Right lung (tissue), 5 donors: ENCODE results near the gene SLC25A52. TPM values are rescaled to one million over a fixed set of nuclear protein-coding genes. Genes with fewer than 3 reads are reported as not detected.
"Not testable (repeated sequence)": the region's sequence is repeated elsewhere in the genome, so short reads cannot be mapped to it uniquely, and the experiment has no call there.

ENCODE experiments used
- DNase-seq, 2 donors: peaks; one replicate each; pipeline ENCODE4 v3.0.0-alpha.2; 2013
- polyA plus RNA-seq, 5 donors: library from polyadenylated mRNA; unstranded; fragments of 120-200 nt; gene quantifications; one replicate each; pipeline versions ENCODE4 v1.2.1 to v1.2.3, GENCODE V29; 2013; ENCODE audit warnings: inconsistent platforms in 1 of 5, low replicate concordance in 1 of 5; ENCODE audit not compliant: insufficient read length in 5 of 5, insufficient read depth in 1 of 5

Gene SLC25A52
- polyA plus RNA-seq, 5 donors = 0.19 to 0.35 (median 0.28) TPM; not detected in 1

GRCh38 chr18:31741097-31741735 lies 19.5 kb downstream of the SLC25A52 start:
- DNase-seq = no peak

GRCh38 chr18:31740180-31740579 lies 20.5 kb downstream of the SLC25A52 start:
- DNase-seq = no peak

- no peak for DNase-seq
Measured at GRCh38 chr18:31739651-31740050, 21.0 kb downstream of the SLC25A52 start.

- no peak for DNase-seq
Measured at GRCh38 chr18:31738460-31739407, 21.9 kb downstream of the SLC25A52 start.

GRCh38 chr18:31736630-31737029 lies 24.1 kb downstream of the SLC25A52 start:
- DNase-seq = no peak

- DNase-seq = no peak
Measured at GRCh38 chr18:31731628-31732027, 29.1 kb downstream of the SLC25A52 start.

GRCh38 chr18:31729196-31729595 lies 31.5 kb downstream of the SLC25A52 start:
- not testable (repeated sequence) for DNase-seq

GRCh38 chr18:31723990-31724711 lies 36.5 kb downstream of the SLC25A52 start:
- DNase-seq = peak in 1 of 2 donors; percentile 21

GRCh38 chr18:31723639-31723989 lies 37.1 kb downstream of the SLC25A52 start:
- DNase-seq = no peak

GRCh38 chr18:31722369-31722957 lies 38.2 kb downstream of the SLC25A52 start:
- DNase-seq = peak; percentile 43 to 66

- DNase-seq = no peak
Measured at GRCh38 chr18:31721601-31722000, 39.1 kb downstream of the SLC25A52 start.

- DNase-seq = no peak
Measured at GRCh38 chr18:31720867-31721266, 39.8 kb downstream of the SLC25A52 start.

- no peak for DNase-seq
Measured at GRCh38 chr18:31719363-31720006, 41.2 kb downstream of the SLC25A52 start.

- DNase-seq = no peak
Measured at GRCh38 chr18:31718386-31718785, 42.3 kb downstream of the SLC25A52 start.

GRCh38 chr18:31716362-31716761 lies 44.3 kb downstream of the SLC25A52 start:
- DNase-seq = no peak

GRCh38 chr18:31711365-31712172 lies 49.1 kb downstream of the SLC25A52 start:
- DNase-seq = no peak

GRCh38 chr18:31710826-31711225 lies 49.9 kb downstream of the SLC25A52 start:
- no peak for DNase-seq
